Measurements from ENCODE around the gene PKHD1. TPM values are rescaled to one million over a fixed set of nuclear protein-coding genes. Genes with fewer than 3 reads are reported as not detected.

PKHD1 gene
- total RNA-seq, 1 donor from 2014 or later: 1.3 TPM

DNA sequence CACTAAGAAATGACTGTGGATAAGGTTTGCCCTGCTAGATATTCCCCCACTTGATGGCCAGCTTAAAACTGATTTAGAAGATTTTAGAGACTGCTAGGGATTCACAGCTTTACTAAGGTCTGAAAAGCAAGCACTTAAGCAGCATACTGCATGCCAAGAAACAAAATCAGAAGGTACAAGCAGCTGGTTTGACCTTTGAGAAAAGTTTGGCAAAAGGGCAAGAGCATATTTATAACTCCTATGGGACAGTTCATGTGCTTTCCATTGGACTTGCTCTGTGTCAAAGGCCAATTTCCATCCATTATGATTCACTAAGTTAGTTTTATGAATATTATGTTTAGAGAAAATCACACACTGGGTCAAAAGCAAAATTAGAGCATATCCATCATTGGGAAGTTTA, 402.8 kb downstream of the PKHD1 start:
- no peaks in the 10 kb centered on the region for H3K36me3 Mint-ChIP-seq (ENCODE audit: insufficient read depth)
- no peaks in the 10 kb centered on the region for H3K27me3 Mint-ChIP-seq
- no peak overlapping the region for H3K4me3 Mint-ChIP-seq (ENCODE audit: low read depth)
- no peak for DNase-seq (ENCODE audit: low spot score, unreplicated experiment)
- TF ChIP-seq, protein P1, sequence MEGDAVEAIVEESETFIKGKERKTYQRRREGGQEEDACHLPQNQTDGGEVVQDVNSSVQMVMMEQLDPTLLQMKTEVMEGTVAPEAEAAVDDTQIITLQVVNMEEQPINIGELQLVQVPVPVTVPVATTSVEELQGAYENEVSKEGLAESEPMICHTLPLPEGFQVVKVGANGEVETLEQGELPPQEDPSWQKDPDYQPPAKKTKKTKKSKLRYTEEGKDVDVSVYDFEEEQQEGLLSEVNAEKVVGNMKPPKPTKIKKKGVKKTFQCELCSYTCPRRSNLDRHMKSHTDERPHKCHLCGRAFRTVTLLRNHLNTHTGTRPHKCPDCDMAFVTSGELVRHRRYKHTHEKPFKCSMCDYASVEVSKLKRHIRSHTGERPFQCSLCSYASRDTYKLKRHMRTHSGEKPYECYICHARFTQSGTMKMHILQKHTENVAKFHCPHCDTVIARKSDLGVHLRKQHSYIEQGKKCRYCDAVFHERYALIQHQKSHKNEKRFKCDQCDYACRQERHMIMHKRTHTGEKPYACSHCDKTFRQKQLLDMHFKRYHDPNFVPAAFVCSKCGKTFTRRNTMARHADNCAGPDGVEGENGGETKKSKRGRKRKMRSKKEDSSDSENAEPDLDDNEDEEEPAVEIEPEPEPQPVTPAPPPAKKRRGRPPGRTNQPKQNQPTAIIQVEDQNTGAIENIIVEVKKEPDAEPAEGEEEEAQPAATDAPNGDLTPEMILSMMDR (IDR thresholded peaks at IDR 0.05; ENCODE audit: unreplicated experiment): no peak
- no peaks in the 10 kb centered on the region for H3K4me1 Mint-ChIP-seq (ENCODE audit: low read depth)
- no peak overlapping the region for H3K27ac Mint-ChIP-seq
- H3K9me3 Mint-ChIP-seq (ENCODE audit: low read depth): peaks cover 6% of the 10 kb centered on the region

DNA sequence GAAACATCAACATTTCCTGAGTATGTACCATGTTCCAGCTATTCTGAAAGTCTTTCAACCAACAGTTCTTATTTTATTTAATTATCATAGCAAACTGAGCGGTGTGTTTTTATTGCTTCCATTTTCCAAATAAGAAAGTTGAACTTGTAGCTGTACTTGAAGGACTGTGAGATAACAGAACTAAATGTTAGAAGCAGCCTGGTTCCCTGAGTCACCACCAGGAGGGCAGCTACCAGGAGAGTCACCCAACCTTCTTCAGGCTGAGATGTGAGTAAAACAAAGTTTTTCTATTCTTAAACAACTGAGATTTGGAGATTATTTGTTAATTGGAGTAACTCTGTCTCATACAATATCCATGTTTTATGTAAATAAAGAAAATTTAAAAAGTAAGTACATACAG, 403.4 kb downstream of the PKHD1 start:
- Mint-ChIP-seq H3K27me3 (no peaks in the 10 kb centered on the region), H3K4me3 (ENCODE audit: low read depth) (no peak overlapping the region), H3K4me1 (ENCODE audit: low read depth) (peaks cover 4% of the 10 kb centered on the region), H3K36me3 (ENCODE audit: insufficient read depth) (no peaks in the 10 kb centered on the region), H3K9me3 (ENCODE audit: low read depth) (peaks cover 6% of the 10 kb centered on the region), H3K27ac (no peak overlapping the region)
- TF ChIP-seq, protein P1 (IDR thresholded peaks at IDR 0.05; ENCODE audit: unreplicated experiment): peak; percentile 30
- DNase-seq (ENCODE audit: low spot score, unreplicated experiment): no peak

DNA sequence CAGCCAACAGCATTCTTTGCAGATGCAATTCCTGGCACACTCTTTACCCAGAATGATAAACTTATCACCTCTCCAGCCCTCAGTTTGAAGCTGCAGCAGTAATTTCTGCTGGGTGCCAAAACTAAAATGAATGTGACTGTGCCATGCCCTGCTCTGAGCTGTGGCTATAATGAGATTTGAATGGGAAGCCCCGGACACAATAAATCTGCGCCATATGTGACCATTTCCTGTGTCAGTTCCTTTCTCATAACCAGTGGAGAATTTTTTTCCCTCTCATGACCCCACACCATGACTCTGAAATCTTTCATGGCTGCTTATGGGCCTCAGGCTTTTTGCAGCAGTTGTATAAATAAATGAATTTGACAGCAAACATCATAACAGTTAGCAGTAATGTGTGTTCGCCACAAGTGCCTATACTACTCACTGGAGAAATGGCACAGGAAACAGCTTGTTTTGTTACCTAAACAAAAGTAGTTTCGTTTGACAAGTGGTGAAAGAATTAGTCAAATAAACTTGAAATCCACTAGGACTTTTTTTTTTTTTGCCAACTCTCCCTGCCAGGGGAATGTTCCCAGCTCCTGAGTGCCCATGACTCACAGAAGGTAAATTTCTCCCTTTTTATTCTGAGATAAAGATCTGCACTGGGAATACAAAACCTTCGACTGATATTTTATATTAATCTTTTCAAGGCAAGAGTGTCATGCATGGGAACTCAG, 408.4 kb downstream of the PKHD1 start:
- H3K36me3 Mint-ChIP-seq (ENCODE audit: insufficient read depth): no peaks in the 10 kb centered on the region
- H3K4me3 Mint-ChIP-seq (ENCODE audit: low read depth): no peak overlapping the region
- no peak overlapping the region for H3K27ac Mint-ChIP-seq
- H3K4me1 Mint-ChIP-seq (ENCODE audit: low read depth): peaks cover 24% of the 10 kb centered on the region
- no peaks in the 10 kb centered on the region for H3K27me3 Mint-ChIP-seq
- H3K9me3 Mint-ChIP-seq (ENCODE audit: low read depth): peaks cover 5% of the 10 kb centered on the region
- TF ChIP-seq, protein P1 (IDR thresholded peaks at IDR 0.05; ENCODE audit: unreplicated experiment): no peak
- DNase-seq (ENCODE audit: low spot score, unreplicated experiment): no peak

DNA sequence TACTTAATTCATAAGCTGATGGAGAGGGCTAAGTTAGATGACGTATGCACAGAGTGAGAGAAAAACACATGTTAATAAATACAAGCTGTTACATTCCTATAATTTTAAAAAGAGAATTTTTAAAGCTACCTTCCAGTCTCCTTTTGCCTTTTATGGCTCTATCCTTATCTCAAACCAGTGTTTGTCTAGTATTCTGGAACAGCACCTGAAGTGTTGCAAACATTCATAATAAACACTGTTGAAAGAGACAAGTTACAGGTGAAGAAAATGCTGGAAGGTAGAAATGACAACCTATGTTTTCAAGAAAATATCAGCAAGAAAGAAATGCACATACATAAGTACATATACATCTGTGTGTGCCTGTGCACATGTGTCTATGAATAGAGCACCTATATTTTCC, 409.1 kb downstream of the PKHD1 start:
- Mint-ChIP-seq H3K4me1 (ENCODE audit: low read depth) (peaks cover 24% of the 10 kb centered on the region), H3K27ac (peak overlapping the region; percentile 54), H3K36me3 (ENCODE audit: insufficient read depth) (no peaks in the 10 kb centered on the region), H3K27me3 (no peaks in the 10 kb centered on the region), H3K4me3 (ENCODE audit: low read depth) (no peak overlapping the region), H3K9me3 (ENCODE audit: low read depth) (no peaks in the 10 kb centered on the region)
- TF ChIP-seq, protein P1 (IDR thresholded peaks at IDR 0.05; ENCODE audit: unreplicated experiment): no peak
- no peak for DNase-seq (ENCODE audit: low spot score, unreplicated experiment)

DNA sequence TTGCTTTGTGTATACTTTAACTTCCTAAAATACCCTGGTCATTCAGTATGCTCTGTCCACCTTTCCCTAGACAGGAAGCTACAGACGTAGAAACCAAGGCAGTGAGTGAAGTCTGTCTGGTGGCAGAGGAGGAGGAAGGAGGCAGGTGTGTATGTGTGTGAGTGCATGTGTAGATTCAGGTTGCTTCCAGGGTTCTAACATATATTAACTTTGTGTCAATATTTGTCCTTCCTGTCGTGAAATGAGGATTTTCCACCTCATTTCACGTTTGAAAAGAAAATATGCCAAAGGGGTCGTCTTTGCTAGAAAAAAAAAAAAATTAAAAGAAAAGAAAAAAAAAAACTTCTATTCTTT, 411.5 kb downstream of the PKHD1 start:
- Mint-ChIP-seq H3K36me3 (ENCODE audit: insufficient read depth) (no peaks in the 10 kb centered on the region), H3K4me1 (ENCODE audit: low read depth) (peaks cover 24% of the 10 kb centered on the region), H3K27me3 (no peaks in the 10 kb centered on the region), H3K4me3 (ENCODE audit: low read depth) (no peak overlapping the region), H3K27ac (peak overlapping the region; percentile 75), H3K9me3 (ENCODE audit: low read depth) (no peaks in the 10 kb centered on the region)
- no peak for DNase-seq (ENCODE audit: low spot score, unreplicated experiment)
- TF ChIP-seq, protein P1 (IDR thresholded peaks at IDR 0.05; ENCODE audit: unreplicated experiment): no peak
